ENCODE measurements around the gene FOXP1. TPM values are rescaled to one million over a fixed set of nuclear protein-coding genes. Genes with fewer than 3 reads are reported as not detected.

The FOXP1 gene
- total and polyA plus RNA-seq, 5 experiments from 2014 or later = 280 to 443 (median 382) TPM

GRCh38 chr3:71282976-71283375, 300.6 kb downstream of the FOXP1 start:
- peaks cover under 1 to 53% (median 5%) of the 10 kb centered on the region in 3 donors for H3K36me3 Mint-ChIP-seq
- DNase-seq (no peak), ATAC-seq (no peak)
- POLR2A ChIA-PET = interaction anchor here (2.0 kb wide), 1 partner anchor 18 kb away, joined by 5 read pairs; no protein-coding TSS in a partner anchor
- H3K4me1 Mint-ChIP-seq = peaks cover 29 to 75% (median 70%) of the 10 kb centered on the region in 4 donors
- H3K27me3 Mint-ChIP-seq = no peaks in the 10 kb centered on the region
- peak overlapping the region in 9 of 10 donors; percentile 33 to 81 (median 73) for H3K27ac Mint-ChIP-seq
- H3K9me3 Mint-ChIP-seq = no peaks in the 10 kb centered on the region
- peak overlapping the region in 2 of 10 donors; percentile 2 to 11 for H3K4me3 Mint-ChIP-seq

DNA sequence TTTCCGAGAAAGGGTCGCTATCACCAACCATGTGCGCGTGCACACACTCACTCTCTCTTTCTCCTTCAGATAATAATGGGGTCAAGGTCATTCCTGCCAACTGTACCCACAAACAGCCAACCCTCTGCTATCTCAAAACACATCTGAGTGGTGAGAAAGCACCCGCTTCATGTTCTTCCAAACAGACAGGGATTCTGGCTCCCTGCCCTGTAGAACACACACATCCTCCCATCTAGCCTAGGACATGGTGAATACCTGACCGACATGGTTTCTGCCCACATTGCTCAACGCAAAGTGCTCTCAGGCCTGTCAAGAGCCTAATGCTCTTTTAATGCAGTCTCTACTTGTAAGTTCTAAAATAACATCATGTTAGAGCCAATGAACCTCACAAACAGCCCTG, 302.2 kb downstream of the FOXP1 start:
- Mint-ChIP-seq H3K27ac (peak overlapping the region; percentile 17 to 86 (median 69)), H3K4me1 (peaks cover 34 to 81% (median 77%) of the 10 kb centered on the region in 4 donors)

GRCh38 chr3:71277341-71277740, 306.2 kb downstream of the FOXP1 start:
- peak overlapping the region in 4 of 10 donors; percentile 23 to 41 (median 34) for H3K4me3 Mint-ChIP-seq
- DNase-seq (no peak), ATAC-seq (no peak)
- peaks cover 41 to 86% (median 79%) of the 10 kb centered on the region in 4 donors for H3K4me1 Mint-ChIP-seq
- H3K27me3 Mint-ChIP-seq = no peaks in the 10 kb centered on the region
- peak overlapping the region; percentile 22 to 81 (median 68) for H3K27ac Mint-ChIP-seq
- POLR2A ChIA-PET = interaction anchor here (0.7 kb wide), 1 partner anchor 34 kb away, joined by 6 read pairs; no protein-coding TSS in a partner anchor
- H3K36me3 Mint-ChIP-seq = peaks cover 0 to 69% (median 0%) of the 10 kb centered on the region in 3 donors
- H3K9me3 Mint-ChIP-seq = no peaks in the 10 kb centered on the region

More for the DNA sequence above, 302.2 kb downstream of the FOXP1 start:
- Mint-ChIP-seq H3K9me3 (no peaks in the 10 kb centered on the region), H3K27me3 (no peaks in the 10 kb centered on the region), H3K36me3 (peaks cover 0 to 52% (median 5%) of the 10 kb centered on the region in 3 donors), H3K4me3 (peak overlapping the region in 4 of 10 donors; percentile 32 to 58 (median 33))
- POLR2A ChIA-PET = no interaction called here
- no peak for DNase-seq
- ATAC-seq = peak in 1 of 2 donors; percentile 27

GRCh38 chr3:71276531-71276930, 307.0 kb downstream of the FOXP1 start:
- POLR2A ChIA-PET = interaction anchor here (0.6 to 0.7 kb wide), 3 partner anchors 35 to 240 kb away, joined by 3 to 6 read pairs (median 3); no protein-coding TSS in a partner anchor
- Mint-ChIP-seq H3K4me1 (peaks cover 41 to 89% (median 81%) of the 10 kb centered on the region in 4 donors), H3K27me3 (no peaks in the 10 kb centered on the region), H3K27ac (peak overlapping the region in 9 of 10 donors; percentile 33 to 89 (median 79)), H3K36me3 (peaks cover 0 to 63% (median 0%) of the 10 kb centered on the region in 3 donors), H3K4me3 (peak overlapping the region in 4 of 10 donors; percentile 11 to 57 (median 25)), H3K9me3 (no peaks in the 10 kb centered on the region)
- DNase-seq (no peak), ATAC-seq (no peak)

- POLR2A ChIA-PET = no interaction called here
- Mint-ChIP-seq H3K4me3 (peak overlapping the region in 4 of 10 donors; percentile 2 to 69 (median 22)), H3K27ac (peak overlapping the region; percentile 78 to 95 (median 91)), H3K36me3 (peaks cover 0 to 54% (median 0%) of the 10 kb centered on the region in 3 donors), H3K4me1 (peaks cover 51 to 100% (median 94%) of the 10 kb centered on the region in 4 donors), H3K9me3 (no peaks in the 10 kb centered on the region), H3K27me3 (no peaks in the 10 kb centered on the region)
- DNase-seq (no peak), ATAC-seq (no peak)
Observed at GRCh38 chr3:71273453-71273852, 310.1 kb downstream of the FOXP1 start.

DNA sequence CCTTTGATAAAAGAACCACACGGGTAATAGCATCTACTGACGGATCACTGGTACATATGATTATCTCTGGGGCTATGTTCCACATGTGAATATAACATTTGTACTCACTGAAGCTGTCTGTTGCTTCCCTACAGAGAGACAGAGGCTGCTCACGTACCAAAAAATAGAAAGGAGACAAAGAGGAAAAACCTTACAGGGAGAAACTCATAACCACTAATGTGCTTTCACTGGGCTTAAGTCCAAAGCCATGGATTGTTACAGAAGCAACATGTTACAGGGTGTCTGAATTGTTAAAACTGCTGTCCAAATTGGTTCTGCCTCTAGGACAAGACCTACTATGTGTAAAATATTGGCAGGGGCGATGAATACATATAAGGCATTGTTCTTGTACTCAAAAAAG, 311.9 kb downstream of the FOXP1 start:
- peaks cover 49 to 95% (median 88%) of the 10 kb centered on the region in 4 donors for H3K4me1 Mint-ChIP-seq
- H3K9me3 Mint-ChIP-seq = no peaks in the 10 kb centered on the region
- H3K27ac Mint-ChIP-seq = peak overlapping the region; percentile 83 to 95 (median 92)
- peak overlapping the region in 7 of 10 donors; percentile 7 to 81 (median 31) for H3K4me3 Mint-ChIP-seq
- H3K36me3 Mint-ChIP-seq = peaks cover 0 to 51% (median 3%) of the 10 kb centered on the region in 3 donors
- DNase-seq (no peak), ATAC-seq (no peak)
- no peaks in the 10 kb centered on the region for H3K27me3 Mint-ChIP-seq
- POLR2A ChIA-PET = no interaction called here

DNA sequence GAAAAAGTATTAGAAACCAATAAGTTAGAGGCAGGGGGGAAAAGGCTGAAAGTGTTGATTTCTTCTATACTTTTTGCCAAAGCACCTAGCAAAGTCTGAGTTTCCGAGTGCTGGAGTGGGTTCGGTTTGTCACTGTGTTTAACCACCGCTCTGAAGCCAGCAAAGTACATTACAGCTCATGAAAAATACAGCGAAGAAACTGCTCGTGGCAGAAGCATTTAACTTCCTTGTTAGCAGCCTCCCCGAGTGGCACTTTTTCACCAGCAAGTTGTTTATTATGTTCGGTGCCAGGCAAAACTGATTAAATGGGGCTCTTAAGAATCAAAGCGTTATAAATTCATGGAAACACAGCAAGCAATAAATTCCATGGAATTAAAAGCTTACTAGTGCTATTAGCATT, 313.6 kb downstream of the FOXP1 start:
- peak overlapping the region; percentile 32 to 82 (median 72) for H3K4me3 Mint-ChIP-seq
- DNase-seq (peak in 6 of 10 donors; percentile 15 to 59 (median 40)), ATAC-seq (peak; percentile 79 to 86)
- H3K4me1 Mint-ChIP-seq = peaks cover 50 to 93% (median 85%) of the 10 kb centered on the region in 4 donors
- H3K36me3 Mint-ChIP-seq = peaks cover 3 to 50% (median 6%) of the 10 kb centered on the region in 3 donors
- H3K27ac Mint-ChIP-seq = peak overlapping the region; percentile 83 to 95 (median 92)
- no peaks in the 10 kb centered on the region for H3K9me3 Mint-ChIP-seq
- no peaks in the 10 kb centered on the region for H3K27me3 Mint-ChIP-seq
- POLR2A ChIA-PET = interaction anchor here (1.3 kb wide), 1 partner anchor 185 kb away, joined by 9 read pairs; no protein-coding TSS in a partner anchor

DNA sequence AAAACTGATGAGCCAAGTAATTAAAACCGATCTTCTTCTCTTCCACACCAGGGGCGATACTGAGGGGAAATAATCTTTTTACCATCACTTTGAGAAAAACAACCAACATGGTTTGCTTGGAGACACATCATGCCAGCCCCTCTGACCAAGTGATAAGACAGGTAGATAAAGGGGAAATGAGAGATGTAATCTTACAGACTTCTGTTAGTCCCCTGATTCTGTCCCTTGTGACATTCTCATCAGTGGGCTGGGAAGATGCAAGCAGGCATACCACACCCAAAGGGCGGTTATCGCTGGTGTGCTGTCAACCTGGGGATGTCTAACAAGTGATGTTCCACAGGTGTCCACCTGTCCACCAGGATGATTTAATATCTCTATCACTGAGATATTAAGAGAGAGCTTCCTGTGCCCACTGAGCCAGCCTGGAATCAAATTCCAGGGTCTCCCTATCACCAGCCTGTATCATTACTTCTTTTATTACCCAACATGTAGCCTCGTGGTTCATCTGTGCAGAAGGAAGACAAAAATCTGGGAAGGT, 315.0 kb downstream of the FOXP1 start:
- POLR2A ChIA-PET = interaction anchor here (0.7 to 1.3 kb wide), 5 partner anchors 10 to 219 kb away, joined by 3 to 9 read pairs (median 3); no protein-coding TSS in a partner anchor
- ATAC-seq = no peak
- peak overlapping the region in 7 of 10 donors; percentile 13 to 62 (median 45) for H3K4me3 Mint-ChIP-seq
- H3K9me3 Mint-ChIP-seq = no peaks in the 10 kb centered on the region
- peaks cover 5 to 54% (median 6%) of the 10 kb centered on the region in 3 donors for H3K36me3 Mint-ChIP-seq
- H3K4me1 Mint-ChIP-seq = peaks cover 52 to 91% (median 84%) of the 10 kb centered on the region in 4 donors
- H3K27me3 Mint-ChIP-seq = no peaks in the 10 kb centered on the region
- DNase-seq = no peak
- H3K27ac Mint-ChIP-seq = peak overlapping the region; percentile 72 to 95 (median 90)

- Mint-ChIP-seq H3K27me3 (no peaks in the 10 kb centered on the region), H3K4me3 (peak overlapping the region in 2 of 10 donors; percentile 5 to 56), H3K9me3 (no peaks in the 10 kb centered on the region), H3K27ac (peak overlapping the region in 6 of 10 donors; percentile 5 to 79 (median 36)), H3K4me1 (peaks cover 47 to 90% (median 84%) of the 10 kb centered on the region in 4 donors), H3K36me3 (peaks cover 10 to 60% (median 14%) of the 10 kb centered on the region in 3 donors)
- DNase-seq (no peak), ATAC-seq (no peak)
- POLR2A ChIA-PET = interaction anchor here (0.6 kb wide), 2 partner anchors 34 to 1692 kb away, joined by 5 to 8 read pairs; no protein-coding TSS in a partner anchor
Observed at GRCh38 chr3:71266875-71267274, 316.7 kb downstream of the FOXP1 start.

DNA sequence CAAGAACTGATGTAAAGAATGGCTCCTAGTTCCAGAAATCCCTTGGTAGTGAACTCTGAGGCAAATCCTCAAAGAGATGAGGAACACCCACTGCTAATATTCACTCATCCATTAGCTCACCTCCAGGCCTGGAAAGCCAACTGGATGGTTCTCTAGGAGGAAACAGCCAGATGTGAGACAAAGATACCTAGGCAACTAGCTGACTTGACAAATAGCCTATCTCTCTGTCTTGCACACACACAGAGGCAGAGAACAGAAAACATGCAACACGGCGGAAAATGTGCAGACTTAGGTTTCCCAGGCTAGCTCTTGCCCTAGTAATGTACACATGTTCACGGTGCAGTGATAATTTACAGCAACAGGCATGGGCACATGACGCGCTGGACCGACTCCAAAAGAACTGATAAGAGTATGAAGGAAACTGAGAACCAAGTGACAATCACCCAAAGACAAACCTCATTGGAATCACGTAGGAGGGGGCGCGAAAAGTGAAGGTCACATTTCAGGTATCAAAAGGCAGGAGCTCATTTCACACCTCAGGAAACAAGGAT, 318.1 kb downstream of the FOXP1 start:
- no peak for ATAC-seq
- POLR2A ChIA-PET = interaction anchor here (0.8 to 2.4 kb wide), 2 partner anchors 18 to 144 kb away, joined by 3 to 5 read pairs; no protein-coding TSS in a partner anchor
- H3K36me3 Mint-ChIP-seq = peaks cover 10 to 68% (median 18%) of the 10 kb centered on the region in 3 donors

DNA sequence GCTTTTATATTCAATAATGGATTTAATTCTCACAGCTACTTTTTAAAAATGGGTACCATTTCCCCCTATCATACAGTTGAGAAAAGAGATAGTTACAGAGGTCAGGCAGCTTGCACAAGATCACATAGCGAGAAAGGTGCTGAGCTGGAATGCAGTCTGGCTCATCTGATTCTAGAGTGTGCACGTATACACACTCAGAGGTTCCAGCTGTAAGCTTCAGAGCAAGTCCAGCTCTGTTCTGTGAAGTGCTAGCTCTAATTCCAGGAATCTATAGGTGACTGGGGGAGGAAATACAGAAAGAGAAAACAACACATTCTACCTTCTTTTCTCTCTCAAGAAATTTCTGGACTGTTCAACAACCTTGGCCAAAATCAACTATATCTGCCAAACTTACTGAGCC, 318.7 kb downstream of the FOXP1 start:
- Mint-ChIP-seq H3K27ac (peak overlapping the region; percentile 15 to 86 (median 80)), H3K9me3 (no peaks in the 10 kb centered on the region), H3K4me1 (peaks cover 36 to 77% (median 72%) of the 10 kb centered on the region in 4 donors), H3K4me3 (peak overlapping the region in 8 of 10 donors; percentile 3 to 80 (median 56)), H3K36me3 (peaks cover 10 to 68% (median 18%) of the 10 kb centered on the region in 3 donors), H3K27me3 (no peaks in the 10 kb centered on the region)
- ATAC-seq = peak in 1 of 2 donors; percentile 52
- DNase-seq = no peak
- POLR2A ChIA-PET = interaction anchor here (0.8 to 2.4 kb wide), 2 partner anchors 18 to 144 kb away, joined by 3 to 5 read pairs; no protein-coding TSS in a partner anchor

More for the DNA sequence above, 318.1 kb downstream of the FOXP1 start:
- peaks cover 41 to 79% (median 76%) of the 10 kb centered on the region in 4 donors for H3K4me1 Mint-ChIP-seq
- DNase-seq = no peak
- H3K4me3 Mint-ChIP-seq = peak overlapping the region in 8 of 10 donors; percentile 31 to 80 (median 56)
- no peaks in the 10 kb centered on the region for H3K9me3 Mint-ChIP-seq
- peak overlapping the region; percentile 63 to 86 (median 80) for H3K27ac Mint-ChIP-seq
- H3K27me3 Mint-ChIP-seq = no peaks in the 10 kb centered on the region
